Small intestine (tissue), 16 donors: Measurements from ENCODE around the gene NDUFB4. TPM values are rescaled to one million over a fixed set of nuclear protein-coding genes. Genes with fewer than 3 reads are reported as not detected.

ENCODE experiments used
- DNase-seq, 2 donors: peaks; one replicate each; pipeline versions ENCODE4 v3.0.0 to v3.0.0-alpha.2; 2013
- FAIRE-seq: peaks from 2 replicates; lab custom pipeline; 2012; peaks lifted over from hg19 to GRCh38; lab: Jason Lieb, UNC
- H3K27ac ChIP-seq, 3 donors: one replicate each; pipeline ENCODE4 v1.5.1; 2013; ENCODE audit warnings: low read length in 2 of 3, mild to moderate bottlenecking in 2 of 3, control low read depth in 1 of 3, inconsistent platforms in 1 of 3, low read depth in 1 of 3, moderate library complexity in 1 of 3
- H3K27me3 ChIP-seq, 3 donors: one replicate each; pipeline ENCODE4 v1.6.1; 2013; ENCODE audit warnings: low read length in 3 of 3, inconsistent platforms in 1 of 3; ENCODE audit not compliant: control insufficient read depth in 3 of 3, insufficient read depth in 3 of 3
- H3K36me3 ChIP-seq, 3 donors: one replicate each; pipeline ENCODE4 v1.6.1; 2013; ENCODE audit warnings: low read length in 3 of 3, inconsistent platforms in 1 of 3, low read depth in 1 of 3, mild to moderate bottlenecking in 1 of 3, moderate library complexity in 1 of 3; ENCODE audit not compliant: control insufficient read depth in 3 of 3, insufficient read depth in 2 of 3
- H3K4me1 ChIP-seq, 3 donors: one replicate each; pipeline ENCODE4 v1.6.1; 2013; ENCODE audit warnings: low read length in 2 of 3, inconsistent platforms in 1 of 3, low read depth in 1 of 3, mild to moderate bottlenecking in 1 of 3, moderate library complexity in 1 of 3; ENCODE audit not compliant: control insufficient read depth in 3 of 3, insufficient read depth in 2 of 3
- H3K4me3 ChIP-seq, 3 donors: one replicate each; pipeline ENCODE4 v1.5.1; 2013; ENCODE audit warnings: low read length in 3 of 3, control low read depth in 1 of 3, inconsistent platforms in 1 of 3, low read depth in 1 of 3, mild to moderate bottlenecking in 1 of 3, moderate library complexity in 1 of 3
- H3K9me3 ChIP-seq, 2 donors: one replicate each; pipeline ENCODE4 v1.6.1; 2013; ENCODE audit warnings: low read depth in 1 of 2, low read length in 1 of 2; ENCODE audit not compliant: control insufficient read depth in 2 of 2, insufficient read depth in 1 of 2
- WGBS, 3 donors: extraction: QIAGEN DNeasy Blood & Tissue Kit; methylation state at CpG; one replicate each; pipeline ENCODE4 v1.1.7; 2013; 5-methylcytosine and 5-hydroxymethylcytosine counted together
- long read RNA-seq, 10 donors: transcript quantifications; one replicate each; lab custom pipeline, GENCODE V29; 2026
- polyA plus RNA-seq, 4 donors: library from polyadenylated mRNA; stranded (reverse) in 3 of 4; unstranded in 1 of 4; fragments of 200-250 nt in 3 of 4; fragments of 120-200 nt in 1 of 4; gene quantifications; one replicate each; pipeline versions ENCODE4 v1.2.1 to v1.2.3, GENCODE V29; 2013
- donor health status: healthy with polysubstance abuse.
- donor health status: control.
- donor health status: control.
- donor health status: Bipolar disorder and iron deficiency.
- donor health status: healthy.

Gene NDUFB4
- 100 to 1,000 TPM; 159 to 263 (median 251) TPM for polyA plus RNA-seq
- long read RNA-seq, donor 1 = 0 reads
- long read RNA-seq, donor 2, transcript NDUFB4-201 (3 exons, 671 nt) = major isoform, 67 of 73 reads
- long read RNA-seq, donor 2, partial matches to known transcripts = 0 of 73 reads
- long read RNA-seq, donor 2, other reads (novel, unspliced or antisense) = 0 of 73 reads
- long read RNA-seq, donor 3, transcript NDUFB4-206 (2 exons, 425 nt) = minor isoform, 17 of 122 reads
- long read RNA-seq, donor 3, transcript NDUFB4-201 (3 exons, 671 nt) = major isoform, 99 of 122 reads
- long read RNA-seq, donor 3, partial matches to known transcripts = 0 of 122 reads
- long read RNA-seq, donor 3, other reads (novel, unspliced or antisense) = 0 of 122 reads
- long read RNA-seq, donor 4, partial matches to known transcripts = 0 of 2 reads
- long read RNA-seq, donor 4, other reads (novel, unspliced or antisense) = 0 of 2 reads
- long read RNA-seq, donor 5, transcript NDUFB4-201 (3 exons, 671 nt) = major isoform, 35 of 41 reads
- long read RNA-seq, donor 5, transcript NDUFB4-206 (2 exons, 425 nt) = minor isoform, 5 of 41 reads
- long read RNA-seq, donor 5, partial matches to known transcripts = 0 of 41 reads
- long read RNA-seq, donor 5, other reads (novel, unspliced or antisense) = 0 of 41 reads
- long read RNA-seq, donor 6, transcript NDUFB4-203 (2 exons, 1,426 nt) = minor isoform, 6 of 125 reads
- long read RNA-seq, donor 6, transcript NDUFB4-206 (2 exons, 425 nt) = minor isoform, 10 of 125 reads
- long read RNA-seq, donor 6, transcript NDUFB4-201 (3 exons, 671 nt) = major isoform, 109 of 125 reads
- long read RNA-seq, donor 6, partial matches to known transcripts = 0 of 125 reads
- long read RNA-seq, donor 6, other reads (novel, unspliced or antisense) = 0 of 125 reads
- long read RNA-seq, donor 7 = 0 reads
- long read RNA-seq, donor 8, transcript NDUFB4-201 (3 exons, 671 nt) = major isoform, 10 of 10 reads
- long read RNA-seq, donor 8, partial matches to known transcripts = 0 of 10 reads
- long read RNA-seq, donor 8, other reads (novel, unspliced or antisense) = 0 of 10 reads
- long read RNA-seq, donor 9, transcript NDUFB4-201 (3 exons, 671 nt) = major isoform, 27 of 27 reads
- long read RNA-seq, donor 9, partial matches to known transcripts = 0 of 27 reads
- long read RNA-seq, donor 9, other reads (novel, unspliced or antisense) = 0 of 27 reads
- long read RNA-seq, donor 10, transcript NDUFB4-201 (3 exons, 671 nt) = major isoform, 187 of 205 reads
- long read RNA-seq, donor 10, transcript NDUFB4-206 (2 exons, 425 nt) = minor isoform, 16 of 205 reads
- long read RNA-seq, donor 10, partial matches to known transcripts = 0 of 205 reads
- long read RNA-seq, donor 10, other reads (novel, unspliced or antisense) = 0 of 205 reads

DNA sequence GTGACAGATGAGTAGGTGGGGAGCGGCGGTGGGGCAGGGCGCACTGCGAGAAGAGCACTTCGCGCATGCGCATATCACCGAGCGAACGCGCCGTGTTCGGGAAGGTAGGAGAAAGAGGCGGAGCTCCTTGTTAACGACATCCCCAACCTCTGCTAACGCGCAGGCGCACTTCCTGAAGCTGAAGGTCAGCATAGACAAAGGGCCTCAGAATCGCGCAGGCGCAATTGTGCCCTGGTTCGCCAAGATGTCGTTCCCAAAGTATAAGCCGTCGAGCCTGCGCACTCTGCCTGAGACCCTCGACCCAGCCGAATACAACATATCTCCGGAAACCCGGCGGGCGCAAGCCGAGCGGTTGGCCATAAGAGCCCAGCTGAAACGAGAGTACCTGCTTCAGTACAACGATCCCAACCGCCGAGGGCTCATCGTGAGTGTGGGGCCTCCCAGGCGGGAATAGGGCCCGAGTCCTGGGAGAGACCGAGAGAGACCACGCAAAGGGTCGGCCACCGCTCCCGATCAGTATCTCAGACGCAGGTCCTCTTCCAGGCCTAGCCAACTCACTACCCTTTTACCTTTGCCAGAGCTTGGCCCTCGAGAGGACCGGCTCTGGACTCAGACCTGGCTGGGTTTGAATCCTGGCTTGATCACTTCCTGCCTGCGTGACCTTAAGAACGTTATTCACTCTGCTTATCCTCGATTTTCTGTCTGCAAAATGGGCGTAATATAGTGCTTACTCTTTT is at the start of gene NDUFB4:
Gene NDUFB4 (plus strand): TSS at position 221 of the 737 bp plus-strand sequence. CDS start 24 bp downstream, at position 245.
- no peaks in the 10 kb centered on the region for H3K27me3 ChIP-seq
- peaks cover 0 to 8% (median 5%) of the 10 kb centered on the region in 3 donors for H3K36me3 ChIP-seq
- peaks cover 0 to 16% (median 10%) of the 10 kb centered on the region in 3 donors for H3K4me1 ChIP-seq
- peak within 1 kb of the TSS; percentile 63 to 97 (median 72) for H3K4me3 ChIP-seq
- peak within 1 kb of the TSS; percentile 50 to 95 (median 94) for H3K27ac ChIP-seq
- DNase-seq (peak; percentile 99), FAIRE-seq (peak; percentile 10)
- WGBS, 3 donors = 0 to 1% (median 0%) methylated on average over 53 of the region's 53 CpGs
- H3K9me3 ChIP-seq = no peaks in the 10 kb centered on the region

DNA sequence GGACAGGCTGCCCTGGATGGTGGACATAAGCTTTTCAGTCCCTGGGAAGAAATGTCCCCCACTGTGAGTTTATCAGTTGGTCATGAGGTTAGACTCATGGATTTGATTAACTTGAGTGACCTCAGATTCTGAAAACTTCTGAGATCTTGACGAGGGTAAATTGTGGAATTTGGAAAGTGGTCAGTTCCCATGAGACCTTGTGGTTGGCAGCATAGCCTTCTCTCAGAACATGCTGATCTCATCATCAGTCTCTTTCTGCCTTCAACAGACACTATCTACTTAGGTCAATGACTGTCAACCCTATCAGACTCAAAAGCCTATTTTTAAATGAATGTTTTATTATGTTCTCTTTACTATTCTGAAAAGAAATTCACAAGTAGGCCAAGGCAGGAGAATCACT is 45.6 kb upstream of the NDUFB4 start:
- no peak for FAIRE-seq
- 59 to 70% (median 65%) methylated on average over 1 of the region's 1 CpG for WGBS, 3 donors

DNA sequence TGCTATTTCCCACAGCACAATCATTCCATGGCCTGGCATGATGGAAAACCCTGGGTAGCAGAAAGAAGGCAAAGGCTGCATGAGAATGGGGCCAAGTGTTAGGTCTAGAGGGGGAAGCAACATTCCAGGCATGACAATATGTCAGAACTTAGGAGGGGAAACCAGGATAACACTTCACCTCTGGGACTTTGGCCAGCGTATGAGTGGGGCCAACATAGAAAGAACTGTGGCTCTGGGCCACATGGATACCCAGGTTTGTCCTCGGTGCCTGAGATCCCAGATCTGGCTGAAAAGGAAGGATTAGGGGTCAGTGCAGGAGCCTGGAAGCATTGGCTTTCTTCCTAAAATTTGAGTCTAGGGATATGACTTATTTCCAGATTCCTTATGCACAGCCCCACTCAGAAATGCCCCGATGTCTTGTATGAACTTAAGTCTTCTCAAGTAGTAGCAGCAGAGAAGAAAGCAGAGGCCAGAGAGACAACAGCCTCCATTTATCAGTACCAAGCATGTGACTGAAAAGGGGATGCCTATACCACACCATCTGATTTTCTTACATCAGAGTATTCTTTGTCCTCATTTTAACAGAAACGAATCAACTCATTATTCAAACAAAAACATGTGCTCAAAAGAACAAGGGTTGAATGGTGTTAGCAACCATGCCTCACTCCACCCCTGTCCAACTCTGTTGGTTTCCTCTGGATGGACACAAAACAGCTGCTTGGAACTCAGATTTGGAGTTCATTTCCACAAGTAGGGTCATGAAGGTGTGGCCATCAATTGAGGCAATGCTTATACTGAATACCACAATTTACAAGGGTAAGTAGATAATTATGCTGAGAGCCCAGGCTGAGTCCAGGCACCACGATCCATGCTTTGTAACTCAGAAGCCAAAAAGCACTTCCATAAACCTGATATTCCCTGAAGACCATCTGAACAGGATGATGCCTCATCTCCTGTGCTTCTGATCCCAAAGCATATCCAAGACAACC is 43.7 kb upstream of the NDUFB4 start:
- H3K36me3 ChIP-seq = no peaks in the 10 kb centered on the region
- FAIRE-seq (no peak), DNase-seq (no peak)
- H3K27ac ChIP-seq = no peak overlapping the region
- no peaks in the 10 kb centered on the region for H3K9me3 ChIP-seq
- H3K27me3 ChIP-seq = no peaks in the 10 kb centered on the region
- WGBS, 3 donors = 73 to 80% (median 74%) methylated on average over 5 of the region's 5 CpGs
- H3K4me1 ChIP-seq = peaks cover 0 to 2% (median 0%) of the 10 kb centered on the region in 3 donors
- no peak overlapping the region for H3K4me3 ChIP-seq

More for the DNA sequence above, 45.6 kb upstream of the NDUFB4 start:
- no peaks in the 10 kb centered on the region for H3K27me3 ChIP-seq
- no peak overlapping the region for H3K27ac ChIP-seq
- DNase-seq = no peak
- H3K9me3 ChIP-seq = no peaks in the 10 kb centered on the region
- no peak overlapping the region for H3K4me3 ChIP-seq
- no peaks in the 10 kb centered on the region for H3K4me1 ChIP-seq
- no peaks in the 10 kb centered on the region for H3K36me3 ChIP-seq

DNA sequence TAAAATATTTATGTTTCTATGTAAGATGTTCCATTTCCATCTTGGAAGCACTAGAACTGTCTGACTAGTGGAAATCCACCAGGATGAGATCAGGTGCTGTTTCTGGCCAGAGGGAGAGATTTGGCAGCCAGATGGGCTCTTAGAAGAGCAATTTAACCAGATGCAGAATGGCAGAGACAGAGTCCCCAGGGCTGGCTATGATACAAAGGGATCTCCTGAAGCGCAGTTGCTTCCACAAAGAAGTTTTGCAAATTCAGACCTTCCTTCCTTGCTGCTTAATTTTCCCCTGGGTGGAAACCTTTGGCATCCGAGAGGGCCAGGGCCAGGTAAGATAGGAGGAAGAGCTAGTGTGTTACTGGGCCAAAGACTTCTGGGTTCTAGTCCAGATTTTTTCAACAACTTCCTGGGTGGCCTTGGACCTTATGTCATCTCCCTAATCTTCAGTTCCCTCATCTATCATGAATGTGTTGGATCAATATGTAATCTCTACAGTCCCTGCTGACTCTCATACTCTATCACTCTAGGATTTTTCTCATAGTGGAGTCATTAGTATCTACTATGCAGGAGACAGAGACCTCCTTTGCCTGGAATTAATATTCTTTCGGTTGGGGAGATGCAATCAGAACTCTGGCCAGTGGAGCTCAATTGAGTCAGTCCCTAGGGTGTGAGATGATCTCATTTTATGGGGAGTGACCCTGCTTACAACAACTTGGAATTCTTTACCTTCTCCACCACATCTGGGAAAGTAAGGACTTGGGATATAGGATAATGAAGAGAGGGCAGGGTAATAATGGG is 41.1 kb upstream of the NDUFB4 start:
- WGBS, 3 donors = 76 to 85% (median 82%) methylated on average over 3 of the region's 3 CpGs
- no peak for FAIRE-seq

DNA sequence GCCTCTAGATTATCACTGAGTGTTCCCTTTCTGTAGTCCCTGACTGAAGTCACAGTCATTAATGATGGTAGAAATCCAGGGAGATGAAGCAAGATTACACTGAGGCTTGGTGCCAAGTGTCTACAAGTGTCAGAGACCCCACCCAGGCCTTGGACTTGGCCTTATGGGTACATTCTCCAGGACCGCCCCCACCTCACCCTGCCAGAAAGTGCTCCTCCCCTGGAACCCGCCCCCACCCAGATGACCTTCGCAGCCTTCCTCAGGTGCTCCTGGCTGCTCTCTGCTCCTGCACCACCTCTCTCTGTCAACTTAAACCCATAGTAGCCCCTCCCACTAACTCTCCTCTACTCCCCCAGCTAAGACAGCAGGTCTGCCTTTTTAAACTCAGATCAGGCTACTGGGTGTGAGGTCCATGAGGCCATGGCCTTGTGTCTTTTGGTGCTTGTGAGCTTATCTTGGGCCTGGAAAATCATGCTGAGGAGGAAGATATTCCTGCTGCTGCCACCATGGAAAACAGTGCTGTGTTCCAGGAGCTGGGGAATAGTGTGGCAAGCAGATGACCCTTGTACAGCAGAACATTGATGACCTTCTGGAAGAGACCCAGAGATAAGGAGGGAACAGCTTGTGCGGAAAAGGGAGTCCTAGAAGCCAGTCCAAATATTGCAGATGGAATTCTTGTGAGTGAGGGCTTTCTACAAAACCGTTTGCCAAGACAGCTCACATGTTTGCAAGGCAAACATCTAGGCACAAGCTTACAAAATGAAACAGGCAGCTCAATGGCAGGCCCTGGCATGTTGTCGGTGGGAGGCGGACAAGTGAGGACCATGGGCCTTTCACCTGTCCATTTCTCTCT is 40.3 kb upstream of the NDUFB4 start:
- 47 to 75% (median 53%) methylated on average over 7 of the region's 7 CpGs for WGBS, 3 donors
- Histone ChIP-seq H3K9me3 (no peaks in the 10 kb centered on the region), H3K4me1 (peaks cover 2 to 7% (median 2%) of the 10 kb centered on the region in 3 donors), H3K36me3 (no peaks in the 10 kb centered on the region), H3K27me3 (no peaks in the 10 kb centered on the region), H3K4me3 (no peak overlapping the region), H3K27ac (peak overlapping the region in 2 of 3 donors; percentile 22 to 63)
- peak; percentile 26 to 86 for DNase-seq
- no peak for FAIRE-seq

More for the DNA sequence above, 41.1 kb upstream of the NDUFB4 start:
- Histone ChIP-seq H3K27ac (peak overlapping the region in 1 of 3 donors; percentile 22), H3K27me3 (no peaks in the 10 kb centered on the region), H3K36me3 (no peaks in the 10 kb centered on the region), H3K4me3 (no peak overlapping the region), H3K4me1 (peaks cover 2 to 7% (median 2%) of the 10 kb centered on the region in 3 donors), H3K9me3 (no peaks in the 10 kb centered on the region)
- peak in 1 of 2 donors; percentile 48 for DNase-seq

DNA sequence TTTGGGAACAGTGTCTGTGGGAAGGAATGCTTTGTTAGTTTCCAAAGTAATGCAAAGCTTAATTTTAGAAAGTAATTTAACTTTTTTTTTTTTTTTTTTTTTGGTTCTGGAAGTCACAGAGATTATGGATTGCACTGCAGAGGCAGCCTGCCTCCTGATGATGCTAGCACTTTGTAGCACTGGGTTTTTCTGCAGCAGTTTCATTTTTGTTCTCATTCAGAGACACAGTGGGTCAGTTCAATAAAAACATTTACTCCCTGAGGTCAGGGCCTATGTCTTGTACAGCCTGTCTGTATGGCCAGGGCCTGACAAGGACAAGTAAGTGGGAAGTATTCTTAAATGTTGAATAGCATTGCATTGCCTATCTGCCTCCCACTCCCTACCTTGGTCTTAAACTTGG is 39.0 kb upstream of the NDUFB4 start:
- Histone ChIP-seq H3K27me3 (no peaks in the 10 kb centered on the region), H3K4me1 (peaks cover 2 to 7% (median 2%) of the 10 kb centered on the region in 3 donors), H3K9me3 (no peaks in the 10 kb centered on the region), H3K27ac (no peak overlapping the region), H3K36me3 (no peaks in the 10 kb centered on the region), H3K4me3 (no peak overlapping the region)
- FAIRE-seq = no peak
- no peak for DNase-seq
